Trophoblast cell (in vitro differentiated cells and primary cell): ENCODE data around the gene GRM5.

Experiments used
- DNase-seq, 2 donors: peaks; one replicate each; pipeline ENCODE4 v3.0.0-alpha.2; 2016
- H2AFZ ChIP-seq: 2 replicates; pipeline ENCODE4 v1.6.1; 2013; ENCODE audit warnings: low read length, moderate library complexity, mild to moderate bottlenecking; ENCODE audit not compliant: insufficient read depth, poor library complexity
- H2AK5ac ChIP-seq: 2 replicates; pipeline ENCODE4 v1.6.1; 2013; ENCODE audit warnings: mild to moderate bottlenecking, low read length
- H2BK120ac ChIP-seq: 2 replicates; pipeline ENCODE4 v1.6.1; 2013; ENCODE audit warnings: low read length, mild to moderate bottlenecking, moderate library complexity; ENCODE audit not compliant: insufficient read depth, poor library complexity
- H2BK12ac ChIP-seq: 2 replicates; pipeline ENCODE4 v1.6.1; 2013; ENCODE audit warnings: mild to moderate bottlenecking, low read length, moderate library complexity
- H2BK5ac ChIP-seq: 2 replicates; pipeline ENCODE4 v1.6.1; 2013; ENCODE audit warnings: low read length, low read depth, moderate library complexity, mild to moderate bottlenecking; ENCODE audit not compliant: poor library complexity
- H3K14ac ChIP-seq: 2 replicates; pipeline ENCODE4 v1.6.1; 2013; ENCODE audit warnings: mild to moderate bottlenecking, low read length
- H3K18ac ChIP-seq: 2 replicates; pipeline ENCODE4 v1.6.1; 2013; ENCODE audit warnings: mild to moderate bottlenecking, low read length
- H3K23ac ChIP-seq: 2 replicates; pipeline ENCODE4 v1.6.1; 2013; ENCODE audit warnings: low read length
- H3K27ac ChIP-seq: 2 replicates; pipeline ENCODE4 v1.5.1; 2013; ENCODE audit warnings: low read depth, mild to moderate bottlenecking, inconsistent platforms, low read length, moderate library complexity
- H3K27me3 ChIP-seq: 2 replicates; pipeline ENCODE4 v1.6.1; 2013; ENCODE audit warnings: inconsistent platforms, mild to moderate bottlenecking, low read length, moderate library complexity; ENCODE audit not compliant: insufficient read depth
- H3K36me3 ChIP-seq, 2 experiments: 1 replicate in 1 of 2; 2 replicates in 1 of 2; pipeline ENCODE4 v1.6.1; 2013; ENCODE audit warnings: low read length in 2 of 2, mild to moderate bottlenecking in 2 of 2, moderate library complexity in 1 of 2; ENCODE audit not compliant: insufficient read depth in 2 of 2, control insufficient read depth in 1 of 2
- H3K4ac ChIP-seq: 2 replicates; pipeline ENCODE4 v1.6.1; 2013; ENCODE audit warnings: low read depth, mild to moderate bottlenecking, low read length, moderate library complexity
- H3K4me1 ChIP-seq, 2 experiments: 1 replicate in 1 of 2; 2 replicates in 1 of 2; pipeline ENCODE4 v1.6.1; 2013; ENCODE audit warnings: low read length in 2 of 2, mild to moderate bottlenecking in 2 of 2, moderate library complexity in 1 of 2; ENCODE audit not compliant: insufficient read depth in 2 of 2, control insufficient read depth in 1 of 2
- H3K4me2 ChIP-seq: 2 replicates; pipeline ENCODE4 v1.6.1; 2013; ENCODE audit warnings: inconsistent platforms, mild to moderate bottlenecking, low read length, moderate library complexity
- H3K4me3 ChIP-seq: 2 replicates; pipeline ENCODE4 v1.5.1; 2013; ENCODE audit warnings: mild to moderate bottlenecking, low read depth, low read length, inconsistent platforms
- H3K79me1 ChIP-seq: one replicate; pipeline ENCODE4 v1.6.1; 2013; ENCODE audit warnings: low read length
- H3K79me2 ChIP-seq: 2 replicates; pipeline ENCODE4 v1.6.1; 2013; ENCODE audit warnings: low read length, mild to moderate bottlenecking; ENCODE audit not compliant: control insufficient read depth, insufficient read depth, poor library complexity
- H3K9ac ChIP-seq: 2 replicates; pipeline ENCODE4 v1.6.1; 2013; ENCODE audit warnings: mild to moderate bottlenecking, low read length
- H3K9me3 ChIP-seq: 2 replicates; pipeline ENCODE4 v1.6.1; 2013; ENCODE audit warnings: low read depth, mild to moderate bottlenecking, control low read depth, inconsistent platforms, low read length; ENCODE audit not compliant: insufficient read depth
- H4K12ac ChIP-seq: 2 replicates; pipeline ENCODE4 v1.6.1; 2013; ENCODE audit warnings: low read depth, mild to moderate bottlenecking, low read length, moderate library complexity
- H4K8ac ChIP-seq: 2 replicates; pipeline ENCODE4 v1.6.1; 2013; ENCODE audit warnings: low read depth, mild to moderate bottlenecking, low read length, moderate library complexity
- H4K91ac ChIP-seq: one replicate; pipeline ENCODE4 v1.6.1; 2013; ENCODE audit warnings: low read depth, mild to moderate bottlenecking, low read length, moderate library complexity
- WGBS: extraction: QIAGEN DNeasy Blood & Tissue Kit; methylation state at CpG from one replicate; pipeline ENCODE4 v1.1.7; 2013; ENCODE audit warnings: missing lambda C conversion rate; ENCODE audit not compliant: insufficient read length, insufficient coverage; ENCODE audit errors: extremely low coverage; 5-methylcytosine and 5-hydroxymethylcytosine counted together

The GRM5 gene

GRCh38 chr11:88744140-88744539 lies 321.6 kb downstream of the GRM5 start:
- Histone ChIP-seq H3K18ac (no peak overlapping the region), H3K23ac (no peak overlapping the region), H2BK120ac (no peak overlapping the region), H3K14ac (no peak overlapping the region), H3K27me3 (no peaks in the 10 kb centered on the region), H4K8ac (no peak overlapping the region), H3K36me3 (no peaks in the 10 kb centered on the region), H3K4me1 (no peaks in the 10 kb centered on the region), H2BK12ac (no peak overlapping the region), H2AFZ (no peak overlapping the region), H3K27ac (no peak overlapping the region), H4K12ac (no peak overlapping the region), H3K79me1 (no peaks in the 10 kb centered on the region), H3K4me2 (no peak overlapping the region), H3K4ac (no peak overlapping the region), H3K9me3 (peaks cover 4% of the 10 kb centered on the region), H2AK5ac (no peak overlapping the region), H4K91ac (no peak overlapping the region), H3K9ac (no peak overlapping the region), H2BK5ac (no peak overlapping the region), H3K4me3 (no peak overlapping the region), H3K79me2 (no peaks in the 10 kb centered on the region)
- no peak for DNase-seq
- no CpG with 5 or more reads among the region's 4 CpGs for WGBS

- H3K4me2 ChIP-seq = no peak overlapping the region
- no peak overlapping the region for H3K4ac ChIP-seq
- no peaks in the 10 kb centered on the region for H3K79me2 ChIP-seq
- no peak overlapping the region for H3K4me3 ChIP-seq
- H3K18ac ChIP-seq = no peak overlapping the region
- no peak overlapping the region for H2BK120ac ChIP-seq
- no peaks in the 10 kb centered on the region for H3K27me3 ChIP-seq
- H3K27ac ChIP-seq = no peak overlapping the region
- no peaks in the 10 kb centered on the region for H3K9me3 ChIP-seq
- no CpG with 5 or more reads among the region's 8 CpGs for WGBS
- H2BK5ac ChIP-seq = no peak overlapping the region
- DNase-seq = no peak
- no peak overlapping the region for H2AFZ ChIP-seq
- H4K91ac ChIP-seq = no peak overlapping the region
- H3K36me3 ChIP-seq = no peaks in the 10 kb centered on the region
- no peak overlapping the region for H2BK12ac ChIP-seq
- no peak overlapping the region for H3K23ac ChIP-seq
- H3K14ac ChIP-seq = no peak overlapping the region
- H2AK5ac ChIP-seq = no peak overlapping the region
- H3K79me1 ChIP-seq = no peaks in the 10 kb centered on the region
- H3K9ac ChIP-seq = no peak overlapping the region
- no peak overlapping the region for H4K12ac ChIP-seq
- no peak overlapping the region for H4K8ac ChIP-seq
- no peaks in the 10 kb centered on the region for H3K4me1 ChIP-seq
Measured at GRCh38 chr11:88739524-88739923, 326.3 kb downstream of the GRM5 start.

- H2AK5ac ChIP-seq = no peak overlapping the region
- H2AFZ ChIP-seq = no peak overlapping the region
- no peaks in the 10 kb centered on the region for H3K9me3 ChIP-seq
- H3K9ac ChIP-seq = no peak overlapping the region
- no peaks in the 10 kb centered on the region for H3K79me1 ChIP-seq
- H2BK120ac ChIP-seq = no peak overlapping the region
- H4K8ac ChIP-seq = no peak overlapping the region
- no peak for DNase-seq
- no peaks in the 10 kb centered on the region for H3K4me1 ChIP-seq
- no peaks in the 10 kb centered on the region for H3K36me3 ChIP-seq
- no peak overlapping the region for H4K91ac ChIP-seq
- H4K12ac ChIP-seq = no peak overlapping the region
- H3K27me3 ChIP-seq = no peaks in the 10 kb centered on the region
- no peak overlapping the region for H2BK12ac ChIP-seq
- no peak overlapping the region for H3K27ac ChIP-seq
- H3K4me2 ChIP-seq = no peak overlapping the region
- no peak overlapping the region for H3K18ac ChIP-seq
- H3K4ac ChIP-seq = no peak overlapping the region
- H3K79me2 ChIP-seq = no peaks in the 10 kb centered on the region
- H3K4me3 ChIP-seq = no peak overlapping the region
- no peak overlapping the region for H3K14ac ChIP-seq
- no peak overlapping the region for H3K23ac ChIP-seq
- no peak overlapping the region for H2BK5ac ChIP-seq
- WGBS = no CpG with 5 or more reads among the region's 1 CpG
Measured at GRCh38 chr11:88709567-88709966, 356.2 kb downstream of the GRM5 start.

- Histone ChIP-seq H4K8ac (no peak overlapping the region), H2BK120ac (no peak overlapping the region), H3K18ac (no peak overlapping the region), H3K4me1 (no peaks in the 10 kb centered on the region), H3K14ac (no peak overlapping the region), H3K9ac (no peak overlapping the region), H3K27ac (no peak overlapping the region), H3K4me2 (no peak overlapping the region), H4K12ac (no peak overlapping the region), H3K9me3 (no peaks in the 10 kb centered on the region), H2BK5ac (no peak overlapping the region), H2AK5ac (no peak overlapping the region), H2AFZ (no peak overlapping the region), H3K79me2 (no peaks in the 10 kb centered on the region), H3K4ac (no peak overlapping the region), H3K79me1 (no peaks in the 10 kb centered on the region), H3K36me3 (no peaks in the 10 kb centered on the region), H2BK12ac (no peak overlapping the region), H3K23ac (no peak overlapping the region), H3K27me3 (no peaks in the 10 kb centered on the region), H4K91ac (no peak overlapping the region), H3K4me3 (no peak overlapping the region)
- no peak for DNase-seq
- WGBS = no CpG with 5 or more reads among the region's 1 CpG
Measured at GRCh38 chr11:88704485-88704884, 361.3 kb downstream of the GRM5 start.
